Measurements from ENCODE around the gene ARPC3.
"Not testable (repeated sequence)": the region's sequence is repeated elsewhere in the genome, so short reads cannot be mapped to it uniquely, and the experiment has no call there.

The ARPC3 gene

DNA sequence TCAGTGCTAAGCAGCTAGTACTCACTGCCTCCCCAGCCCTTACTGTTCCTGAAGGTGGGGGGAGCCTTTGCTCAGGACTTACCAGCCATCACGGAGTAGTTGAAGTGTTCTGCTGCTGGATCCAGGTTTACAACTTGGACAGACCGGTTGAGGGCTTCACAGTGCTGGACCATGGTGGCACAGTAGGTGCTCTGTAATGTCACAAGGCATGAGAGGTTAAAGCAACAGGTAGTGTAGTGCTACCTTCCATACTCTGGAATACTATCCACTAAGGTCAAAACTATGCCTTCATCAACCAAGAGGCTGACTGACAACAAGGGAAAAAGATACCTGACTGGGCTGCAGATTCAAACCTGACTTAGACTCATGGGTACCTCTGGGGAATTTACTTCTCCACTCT lies 14.9 kb upstream of the ARPC3 start:
- TF ChIP-seq, protein P1, sequence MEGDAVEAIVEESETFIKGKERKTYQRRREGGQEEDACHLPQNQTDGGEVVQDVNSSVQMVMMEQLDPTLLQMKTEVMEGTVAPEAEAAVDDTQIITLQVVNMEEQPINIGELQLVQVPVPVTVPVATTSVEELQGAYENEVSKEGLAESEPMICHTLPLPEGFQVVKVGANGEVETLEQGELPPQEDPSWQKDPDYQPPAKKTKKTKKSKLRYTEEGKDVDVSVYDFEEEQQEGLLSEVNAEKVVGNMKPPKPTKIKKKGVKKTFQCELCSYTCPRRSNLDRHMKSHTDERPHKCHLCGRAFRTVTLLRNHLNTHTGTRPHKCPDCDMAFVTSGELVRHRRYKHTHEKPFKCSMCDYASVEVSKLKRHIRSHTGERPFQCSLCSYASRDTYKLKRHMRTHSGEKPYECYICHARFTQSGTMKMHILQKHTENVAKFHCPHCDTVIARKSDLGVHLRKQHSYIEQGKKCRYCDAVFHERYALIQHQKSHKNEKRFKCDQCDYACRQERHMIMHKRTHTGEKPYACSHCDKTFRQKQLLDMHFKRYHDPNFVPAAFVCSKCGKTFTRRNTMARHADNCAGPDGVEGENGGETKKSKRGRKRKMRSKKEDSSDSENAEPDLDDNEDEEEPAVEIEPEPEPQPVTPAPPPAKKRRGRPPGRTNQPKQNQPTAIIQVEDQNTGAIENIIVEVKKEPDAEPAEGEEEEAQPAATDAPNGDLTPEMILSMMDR (IDR thresholded peaks at IDR 0.05; ENCODE audit: borderline replicate concordance, control extremely low read depth, extremely low read depth, insufficient read depth, missing control alignments) = no peak
- in situ Hi-C loops (cut with MboI; ENCODE audit: low sequenced_read_pairs, unreplicated experiment) = loop anchor here (10.0 kb wide), 1 partner anchor 230 kb away; no protein-coding TSS in a partner anchor
- DNase-seq (ENCODE audit: low spot score) = no peak

DNA sequence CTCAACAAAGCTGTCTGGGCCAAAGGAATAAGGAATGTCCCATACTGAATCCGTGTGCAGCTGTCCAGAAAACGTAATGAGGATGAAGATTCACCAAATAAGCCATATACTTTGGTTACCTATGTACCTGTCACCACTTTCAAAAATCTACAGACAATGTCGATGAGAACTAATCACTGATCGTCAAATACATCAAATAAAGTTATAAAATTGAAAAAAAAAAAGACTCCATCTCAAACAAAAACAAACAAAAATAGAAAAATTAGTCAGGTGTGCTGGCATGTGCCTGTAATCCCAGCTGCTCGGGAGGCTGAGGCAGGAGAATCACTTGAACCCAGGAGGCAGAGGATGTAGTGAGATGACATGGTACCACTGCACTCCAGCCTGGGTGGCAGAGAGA lies 11.1 kb upstream of the ARPC3 start:
- in situ Hi-C loops (cut with MboI; ENCODE audit: low sequenced_read_pairs, unreplicated experiment) = loop anchor here (10.0 kb wide), 1 partner anchor 234 kb away; no protein-coding TSS in a partner anchor
- DNase-seq (ENCODE audit: low spot score) = not testable (repeated sequence)

DNA sequence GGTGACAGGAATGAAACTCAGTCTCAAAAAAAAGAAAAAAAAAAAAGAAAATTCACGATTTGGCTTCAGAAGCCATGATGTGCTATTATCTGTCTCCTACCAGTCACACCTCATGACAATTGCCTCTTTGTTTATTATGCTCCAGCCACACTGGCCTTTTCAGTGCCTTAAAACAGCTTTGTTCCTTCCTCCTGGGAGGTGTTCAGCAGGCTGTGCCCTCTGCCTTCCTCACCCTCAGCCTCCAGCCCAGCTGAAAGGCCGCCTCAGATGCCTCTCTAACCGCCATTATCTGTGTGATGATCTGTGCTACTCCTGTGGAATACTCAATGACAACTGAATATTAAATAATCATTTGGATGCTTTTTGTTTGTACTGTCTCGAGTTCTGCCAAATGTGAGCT lies 8.6 kb upstream of the ARPC3 start:
- DNase-seq (ENCODE audit: low spot score) = no peak
- TF ChIP-seq, protein P1 (IDR thresholded peaks at IDR 0.05; ENCODE audit: borderline replicate concordance, control extremely low read depth, extremely low read depth, insufficient read depth, missing control alignments) = no peak
- in situ Hi-C loops (cut with MboI; ENCODE audit: low sequenced_read_pairs, unreplicated experiment) = no loop called here

DNA sequence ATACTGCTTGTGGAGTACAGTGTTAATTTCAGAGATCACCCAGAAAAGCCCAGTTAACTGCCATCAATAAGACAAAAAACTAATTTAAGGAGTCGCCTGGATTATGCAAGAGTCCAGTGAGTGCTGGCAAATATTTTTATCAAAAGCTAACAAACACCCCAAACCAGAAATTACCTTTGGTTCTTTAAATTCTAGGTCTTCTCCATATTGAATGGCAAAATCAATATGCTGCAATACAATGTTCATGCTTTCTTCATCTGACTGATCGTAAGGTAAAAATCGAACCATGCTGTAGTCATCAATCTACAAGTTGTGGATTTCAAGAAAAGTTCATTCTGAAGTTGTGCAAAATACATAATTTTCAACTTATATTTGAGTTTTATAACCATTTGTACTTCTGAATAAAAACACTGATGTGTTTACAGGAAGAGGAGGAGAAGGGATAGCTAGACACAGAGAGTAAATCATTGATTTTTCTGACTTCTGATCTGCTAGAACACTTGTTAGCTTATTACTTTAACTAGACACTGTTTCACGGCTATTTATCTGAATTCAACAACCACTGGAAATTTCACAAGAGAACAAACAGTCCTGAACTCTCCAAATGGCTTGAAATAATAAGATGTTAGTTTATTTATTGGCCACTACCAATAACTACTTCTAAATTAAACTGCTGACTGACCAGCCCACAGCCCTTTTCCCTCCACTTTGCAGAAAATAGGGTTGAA lies 3.6 kb upstream of the ARPC3 start:
- DNase-seq (ENCODE audit: low spot score) = no peak
- in situ Hi-C loops (cut with MboI; ENCODE audit: low sequenced_read_pairs, unreplicated experiment) = loop anchor here (5.0 kb wide), 1 partner anchor 149 kb away; no protein-coding TSS in a partner anchor
- TF ChIP-seq, protein P1 (IDR thresholded peaks at IDR 0.05; ENCODE audit: borderline replicate concordance, control extremely low read depth, extremely low read depth, insufficient read depth, missing control alignments) = no peak

DNA sequence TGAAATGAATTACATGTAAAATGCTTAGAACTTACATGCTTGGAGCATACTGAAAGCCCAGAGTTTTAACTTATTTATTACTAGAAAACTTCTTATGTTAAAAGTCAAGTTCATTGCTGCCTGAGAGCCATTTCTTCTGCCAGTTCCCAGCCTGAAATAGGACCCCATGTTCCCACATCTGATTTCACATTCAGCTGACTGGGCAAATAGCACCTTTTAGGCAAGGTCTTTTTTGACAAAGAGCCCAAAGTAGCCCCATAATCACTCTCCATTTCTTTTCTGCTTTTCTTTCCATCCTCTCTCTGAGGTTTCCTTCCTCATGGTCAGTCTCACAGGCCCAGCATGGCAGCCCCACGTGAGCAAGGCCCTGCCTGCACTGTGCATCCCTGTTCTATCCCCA lies 1.1 kb upstream of the ARPC3 start:
- in situ Hi-C loops (cut with MboI; ENCODE audit: low sequenced_read_pairs, unreplicated experiment) = loop anchor here (5.0 kb wide), 1 partner anchor 151 kb away; no protein-coding TSS in a partner anchor
- TF ChIP-seq, protein P1 (IDR thresholded peaks at IDR 0.05; ENCODE audit: borderline replicate concordance, control extremely low read depth, extremely low read depth, insufficient read depth, missing control alignments) = no peak
- no peak for DNase-seq (ENCODE audit: low spot score)

DNA sequence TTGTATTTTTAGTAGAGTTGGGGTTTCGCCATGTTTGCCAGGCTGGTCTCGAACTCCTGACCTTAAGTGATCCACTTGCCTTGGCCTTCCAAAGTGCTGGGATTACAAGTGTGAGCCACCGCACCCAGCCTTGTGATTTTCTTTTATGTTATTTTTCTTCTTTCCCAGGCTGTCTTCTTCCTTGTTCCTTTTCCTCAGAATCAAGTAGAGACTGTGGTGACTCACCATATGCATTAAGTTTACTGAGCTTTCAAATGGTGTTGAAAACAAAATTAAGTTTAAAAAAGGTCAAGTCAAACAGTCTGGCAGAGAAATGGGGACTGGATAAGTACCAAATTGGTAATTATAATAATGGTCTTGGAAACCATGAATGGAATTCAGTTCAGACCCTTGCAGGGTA lies 5.7 kb downstream of the ARPC3 start:
- in situ Hi-C loops (cut with MboI; ENCODE audit: low sequenced_read_pairs, unreplicated experiment) = no loop called here
- TF ChIP-seq, protein P1 (IDR thresholded peaks at IDR 0.05; ENCODE audit: borderline replicate concordance, control extremely low read depth, extremely low read depth, insufficient read depth, missing control alignments) = no peak
- no peak for DNase-seq (ENCODE audit: low spot score)

DNA sequence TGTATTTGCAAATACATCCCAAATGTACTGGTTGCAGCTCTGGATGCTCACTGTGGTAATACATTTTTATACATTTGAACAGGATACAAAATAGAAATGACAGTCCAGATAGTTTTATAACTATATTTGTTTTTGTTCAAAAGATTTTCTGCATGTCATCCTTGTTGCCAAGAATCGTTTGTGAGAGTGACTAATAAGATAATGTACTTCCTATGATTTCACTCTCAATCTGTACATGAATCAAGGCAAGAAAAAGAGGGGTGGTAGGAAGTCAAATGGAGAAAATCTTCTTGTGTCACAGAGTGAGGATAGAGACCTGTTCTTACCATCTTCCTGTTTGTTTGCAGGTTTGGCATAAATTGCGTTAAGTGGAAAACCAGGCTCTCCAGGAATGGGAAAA lies 13.9 kb downstream of the ARPC3 start:
- in situ Hi-C loops (cut with MboI; ENCODE audit: low sequenced_read_pairs, unreplicated experiment) = no loop called here
- TF ChIP-seq, protein P1 (IDR thresholded peaks at IDR 0.05; ENCODE audit: borderline replicate concordance, control extremely low read depth, extremely low read depth, insufficient read depth, missing control alignments) = no peak
- DNase-seq (ENCODE audit: low spot score) = no peak
